PC-3 (cell line): ENCODE data around the gene ADRM1. TPM values are rescaled to one million over a fixed set of nuclear protein-coding genes. Genes with fewer than 3 reads are reported as not detected.

Experiments used
- ATAC-seq: fragments of 200-7000 bp; cut with Tn5 transposase; 2 replicates; pipeline ENCODE4 v1.9.1; 2020; ENCODE audit warnings: mild to moderate bottlenecking, moderate library complexity
- BruUV-seq: library from RNA; stranded (reverse); fragments of 400-500 nt; replicated peaks from 2 replicates; lab custom pipeline; 2021; lab: Mats Ljungman, UMichigan
- CTCF ChIA-PET: fragments of 300-600 bp; sonication (Branson Sonifier 250); formaldehyde crosslinking; loops from one replicate; lab custom pipeline; 2022; ENCODE audit warnings: antibody characterized with exemption; lab: Charles Lee
- POLR2A ChIA-PET: fragments of 300-600 bp; sonication (Branson Sonifier 250); formaldehyde crosslinking; loops from one replicate; lab custom pipeline; 2022; ENCODE audit warnings: antibody characterized with exemption; ENCODE audit not compliant: unreplicated experiment; lab: Charles Lee
- DNase-seq: peaks from one replicate; pipeline ENCODE4 v3.0.0-alpha.2; 2015
- H2AFZ ChIP-seq: fragments of 300-600 bp; sonication (generic); 2 replicates; pipeline ENCODE4 v1.6.0; 2016; ENCODE audit warnings: antibody characterized with exemption, low read length
- H3F3A ChIP-seq: fragments of 300-600 bp; sonication (generic); one replicate; pipeline ENCODE4 v1.6.0; 2017; ENCODE audit warnings: antibody characterized with exemption, low read length, control low read depth, mild to moderate bottlenecking; ENCODE audit not compliant: unreplicated experiment
- H3K27ac ChIP-seq: fragments of 300-600 bp; sonication (generic); 2 replicates; pipeline ENCODE4 v1.5.1; 2016; ENCODE audit warnings: mild to moderate bottlenecking, low read length
- H3K27me3 ChIP-seq: fragments of 300-600 bp; sonication (generic); 2 replicates; pipeline ENCODE4 v1.6.1; 2016; ENCODE audit warnings: low read length, mixed read lengths
- H3K36me3 ChIP-seq: fragments of 300-600 bp; sonication (generic); 2 replicates; pipeline ENCODE4 v1.6.1; 2016; ENCODE audit warnings: low read depth, mixed run types, low read length, mixed read lengths
- H3K4me1 ChIP-seq: fragments of 300-600 bp; sonication (generic); 2 replicates; pipeline ENCODE4 v1.5.1; 2016; ENCODE audit warnings: low read length; ENCODE audit not compliant: insufficient read depth
- H3K4me2 ChIP-seq: fragments of 300-600 bp; sonication (generic); 2 replicates; pipeline ENCODE4 v1.6.0; 2016; ENCODE audit warnings: low read length
- H3K4me3 ChIP-seq: fragments of 300-600 bp; sonication (generic); 2 replicates; pipeline ENCODE4 v1.5.1; 2016; ENCODE audit warnings: mild to moderate bottlenecking, low read length, mixed read lengths
- H3K79me2 ChIP-seq: fragments of 300-600 bp; sonication (generic); 2 replicates; pipeline ENCODE4 v1.6.1; 2017; ENCODE audit warnings: low read length, mixed read lengths
- H3K9ac ChIP-seq: fragments of 300-600 bp; sonication (generic); 2 replicates; pipeline ENCODE4 v1.6.0; 2016; ENCODE audit warnings: mild to moderate bottlenecking, low read length
- H3K9me2 ChIP-seq: fragments of 300-600 bp; sonication (generic); replicated peaks from 2 replicates; pipeline ENCODE4 v1.6.1; 2016; ENCODE audit warnings: mixed run types, low read length, mixed read lengths
- H3K9me3 ChIP-seq: fragments of 300-600 bp; sonication (generic); 2 replicates; pipeline ENCODE4 v1.6.1; 2016; ENCODE audit warnings: low read length, mixed read lengths
- H4K20me1 ChIP-seq: fragments of 300-600 bp; sonication (generic); 2 replicates; pipeline ENCODE4 v1.6.1; 2016; ENCODE audit warnings: low read length, mixed read lengths
- EZH2 ChIP-seq: fragments of 300-600 bp; sonication (generic); IDR thresholded peaks from one replicate; pipeline ENCODE4 v1.6.1; 2017; ENCODE audit warnings: antibody characterized with exemption, mild to moderate bottlenecking, low read length; ENCODE audit not compliant: unreplicated experiment
- EZH2phosphoT487 ChIP-seq: fragments of 300-600 bp; sonication (generic); IDR thresholded peaks from 2 replicates; pipeline ENCODE4 v1.6.1; 2018; ENCODE audit warnings: mild to moderate bottlenecking, antibody characterized with exemption, low read length, borderline replicate concordance
- intact Hi-C: fragments of 100-400 bp; cut with micrococcal nuclease; formaldehyde crosslinking; loops from 2 replicates; pipeline ENCODE4 v1.9.0; 2023
- total RNA-seq: library from RNA; depleted of rRNA; stranded (reverse); fragments of >200 nt; gene quantifications from 2 replicates; pipeline ENCODE4 v1.2.3, GENCODE V29; 2014
- TF ChIP-seq, protein P1 (sequence below): fragments of 300-600 bp; sonication (generic); conservative IDR thresholded peaks from 2 replicates; pipeline ENCODE4 v1.5.1; 2017; ENCODE audit warnings: antibody characterized with exemption, low read depth, mild to moderate bottlenecking, low read length

The ADRM1 gene
- total RNA-seq, 1 experiment from 2014 or later = 374 TPM

DNA sequence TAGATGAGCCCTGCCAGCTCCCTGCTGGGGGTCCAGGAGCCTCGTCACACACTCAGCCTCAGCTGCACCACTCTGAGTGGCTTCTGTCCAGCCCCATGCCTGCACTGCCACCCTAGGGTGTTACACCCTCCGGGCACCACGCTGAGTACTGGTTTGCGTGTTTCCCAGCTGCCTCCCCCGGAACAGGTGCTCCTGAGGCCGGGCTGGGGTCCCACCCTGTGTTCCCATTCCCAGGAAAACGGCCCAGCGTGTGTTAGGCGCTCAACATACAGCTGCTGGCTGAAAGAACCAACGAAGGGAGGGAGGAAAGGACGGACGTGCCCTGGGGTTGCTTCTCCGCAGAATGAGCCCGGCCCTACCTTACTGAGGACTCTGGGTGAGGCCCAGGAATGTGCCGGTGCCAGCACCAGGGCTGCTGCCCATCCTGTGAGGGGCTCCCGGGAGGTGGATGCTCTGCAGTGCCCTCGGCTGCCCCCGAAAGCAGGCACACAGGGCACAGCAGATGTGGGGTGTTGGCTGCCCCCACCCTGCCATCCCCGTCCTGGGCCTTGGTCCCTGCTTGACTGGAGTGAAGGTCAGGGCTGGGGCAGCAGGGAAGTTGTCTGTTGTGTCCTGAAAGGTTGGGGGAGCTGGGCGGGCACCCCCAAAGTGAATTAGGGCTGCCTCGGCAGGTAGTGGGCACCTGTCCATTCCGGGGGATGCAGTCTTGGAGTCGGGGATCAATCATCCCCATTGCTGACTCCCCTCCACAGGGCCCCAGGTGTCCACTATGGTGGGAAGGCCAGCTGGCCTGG lies 48.0 kb downstream of the ADRM1 start:
- POLR2A ChIA-PET = interaction anchor here (0.6 to 1.0 kb wide), 3 partner anchors 18 to 57 kb away, joined by 3 to 13 read pairs (median 4); partner anchors contain the start of genes CABLES2 and RPS21
- Histone ChIP-seq H3K9ac (peak overlapping the region; percentile 60), H3K9me2 (no peaks in the 10 kb centered on the region), H3K79me2 (peaks cover 44% of the 10 kb centered on the region), H3K4me1 (peaks cover 52% of the 10 kb centered on the region), H3K4me3 (no peak overlapping the region), H4K20me1 (no peaks in the 10 kb centered on the region), H3K4me2 (peak overlapping the region; percentile 78), H3F3A (peaks cover 8% of the 10 kb centered on the region), H3K9me3 (no peaks in the 10 kb centered on the region), H3K36me3 (peaks cover 70% of the 10 kb centered on the region), H3K27me3 (no peaks in the 10 kb centered on the region), H2AFZ (no peak overlapping the region), H3K27ac (peak overlapping the region; percentile 97)
- no peak for TF ChIP-seq EZH2phosphoT487
- TF ChIP-seq EZH2 = no peak
- TF ChIP-seq, protein P1, sequence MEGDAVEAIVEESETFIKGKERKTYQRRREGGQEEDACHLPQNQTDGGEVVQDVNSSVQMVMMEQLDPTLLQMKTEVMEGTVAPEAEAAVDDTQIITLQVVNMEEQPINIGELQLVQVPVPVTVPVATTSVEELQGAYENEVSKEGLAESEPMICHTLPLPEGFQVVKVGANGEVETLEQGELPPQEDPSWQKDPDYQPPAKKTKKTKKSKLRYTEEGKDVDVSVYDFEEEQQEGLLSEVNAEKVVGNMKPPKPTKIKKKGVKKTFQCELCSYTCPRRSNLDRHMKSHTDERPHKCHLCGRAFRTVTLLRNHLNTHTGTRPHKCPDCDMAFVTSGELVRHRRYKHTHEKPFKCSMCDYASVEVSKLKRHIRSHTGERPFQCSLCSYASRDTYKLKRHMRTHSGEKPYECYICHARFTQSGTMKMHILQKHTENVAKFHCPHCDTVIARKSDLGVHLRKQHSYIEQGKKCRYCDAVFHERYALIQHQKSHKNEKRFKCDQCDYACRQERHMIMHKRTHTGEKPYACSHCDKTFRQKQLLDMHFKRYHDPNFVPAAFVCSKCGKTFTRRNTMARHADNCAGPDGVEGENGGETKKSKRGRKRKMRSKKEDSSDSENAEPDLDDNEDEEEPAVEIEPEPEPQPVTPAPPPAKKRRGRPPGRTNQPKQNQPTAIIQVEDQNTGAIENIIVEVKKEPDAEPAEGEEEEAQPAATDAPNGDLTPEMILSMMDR = no peak
- no peak for DNase-seq
- intact Hi-C loops = loop anchor here (1.0 kb wide), 1 partner anchor 31 kb away; no protein-coding TSS in a partner anchor
- CTCF ChIA-PET = interaction anchor here (1.1 to 2.0 kb wide), 4 partner anchors 15 to 36 kb away, joined by 3 to 12 read pairs (median 6); partner anchors contain the start of gene RPS21
- ATAC-seq = no peak; the same call in 1 of the 2 replicates
- TSS peak; percentile 83 for BruUV-seq

DNA sequence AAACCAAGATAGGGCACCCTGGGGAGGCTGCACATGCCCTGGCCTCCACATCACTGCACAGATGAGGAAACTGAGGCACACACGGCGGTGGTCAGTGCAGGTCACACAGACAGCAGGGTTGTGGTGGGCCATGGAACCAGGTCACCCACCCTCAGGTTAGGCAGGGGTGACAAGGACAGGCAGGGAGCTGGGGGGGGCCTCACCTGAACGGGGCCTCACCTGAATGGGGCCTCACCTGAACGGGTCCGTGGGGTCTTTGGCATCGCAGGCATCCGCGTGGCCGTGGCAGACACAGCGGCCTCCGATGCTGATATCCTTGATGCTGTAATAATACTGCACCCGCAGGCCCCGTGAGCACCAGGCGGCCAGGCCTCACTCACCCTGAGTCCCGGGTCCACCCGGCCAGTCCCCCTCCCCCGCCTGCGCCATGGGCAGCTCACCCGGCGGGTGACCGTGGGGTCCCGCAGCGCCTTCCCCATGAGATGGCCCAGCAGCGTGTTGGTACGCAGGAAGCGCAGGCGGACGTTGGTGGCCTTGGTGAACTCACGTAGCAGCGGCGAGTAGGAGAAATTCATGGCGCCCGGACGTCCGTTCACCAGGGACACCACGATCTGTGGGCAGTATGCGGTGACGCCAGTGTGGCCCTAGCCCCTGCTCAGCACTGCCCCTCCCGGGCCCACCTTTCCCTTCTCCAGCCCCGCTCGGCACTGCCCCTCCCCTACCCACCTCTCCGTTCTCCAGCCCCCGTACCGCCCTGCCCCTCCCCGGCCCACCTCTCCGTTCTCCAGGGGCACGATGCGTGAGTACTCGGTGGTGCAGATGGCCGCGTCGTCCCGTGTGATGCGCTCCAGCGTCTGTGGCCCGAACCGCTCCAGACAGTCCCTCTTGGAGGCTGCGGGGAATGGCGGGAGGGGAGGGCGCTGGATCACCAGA lies 48.9 kb downstream of the ADRM1 start:
- no peak overlapping the region for H2AFZ ChIP-seq
- no peaks in the 10 kb centered on the region for H4K20me1 ChIP-seq
- TF ChIP-seq EZH2phosphoT487 (no peak), EZH2 (no peak)
- TF ChIP-seq, protein P1 = no peak
- H3K27ac ChIP-seq = peak overlapping the region; percentile 97
- intact Hi-C loops = no loop called here
- ATAC-seq (no peak), DNase-seq (no peak)
- ChIA-PET CTCF (interaction anchor here (1.0 kb wide), 2 partner anchors 24 to 31 kb away, joined by 3 to 4 read pairs; no protein-coding TSS in a partner anchor), POLR2A (no interaction called here)
- no peaks in the 10 kb centered on the region for H3K27me3 ChIP-seq
- H3K9ac ChIP-seq = no peak overlapping the region
- H3K36me3 ChIP-seq = peaks cover 66% of the 10 kb centered on the region
- H3K9me2 ChIP-seq = no peaks in the 10 kb centered on the region
- 0 out of 2 replicates have a peak overlapping the region, but pooled peaks have one; percentile 78 for H3K4me2 ChIP-seq
- H3K9me3 ChIP-seq = no peaks in the 10 kb centered on the region
- peaks cover 8% of the 10 kb centered on the region for H3F3A ChIP-seq
- no TSS peak for BruUV-seq
- H3K4me1 ChIP-seq = peaks cover 61% of the 10 kb centered on the region
- no peak overlapping the region for H3K4me3 ChIP-seq
- peaks cover 53% of the 10 kb centered on the region for H3K79me2 ChIP-seq
